ENCODE data around the gene SIRPB2.

GRCh38 chr20:1465470-1466210, 25.6 kb downstream of the SIRPB2 start:
- TF ChIP-seq CTCF (IDR thresholded peaks at IDR 0.05) (no peak), POLR2A (IDR thresholded peaks at IDR 0.05) (no peak)
